ENCODE results near the gene SLC6A12.
"Not testable (repeated sequence)": the region's sequence is repeated elsewhere in the genome, so short reads cannot be mapped to it uniquely, and the experiment has no call there.

Gene SLC6A12

DNA sequence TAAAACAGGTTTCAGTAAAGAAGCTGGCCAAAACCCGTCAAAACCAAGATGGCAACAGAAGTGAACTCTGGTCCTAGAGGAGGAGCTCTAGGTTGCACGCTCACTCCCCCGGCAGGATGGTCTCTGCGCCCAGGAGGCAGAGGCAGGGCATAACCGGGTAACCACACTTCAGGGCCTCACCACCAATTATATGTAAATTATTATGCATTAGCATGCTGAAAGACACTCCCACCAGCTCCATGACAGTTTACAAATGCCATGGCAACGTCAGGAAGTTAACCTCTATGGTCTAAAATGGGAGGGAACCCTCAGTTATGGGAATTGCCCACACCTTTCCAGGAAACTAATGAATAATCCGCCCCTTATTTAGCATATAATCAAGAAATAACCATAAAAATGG lies 20.1 kb upstream of the SLC6A12 start:
- DNase-seq, result no peak

DNA sequence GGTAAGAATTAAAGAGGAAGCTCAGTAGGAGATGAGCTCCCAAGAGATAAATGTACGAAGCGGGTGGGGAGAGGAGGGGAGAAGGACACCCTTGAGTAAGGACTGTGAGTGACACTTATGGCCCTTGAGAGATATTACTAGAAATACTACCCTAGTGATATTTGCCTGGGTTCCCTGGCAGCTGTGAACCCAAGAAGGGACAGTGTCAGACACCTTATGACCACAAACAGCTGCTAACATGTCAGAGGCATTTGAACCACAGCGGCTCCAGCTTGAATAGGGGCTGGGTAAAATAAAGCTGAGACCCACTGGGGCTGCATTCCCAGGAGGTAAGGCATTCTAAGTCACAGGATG lies 19.6 kb upstream of the SLC6A12 start:
- no peak for DNase-seq

DNA sequence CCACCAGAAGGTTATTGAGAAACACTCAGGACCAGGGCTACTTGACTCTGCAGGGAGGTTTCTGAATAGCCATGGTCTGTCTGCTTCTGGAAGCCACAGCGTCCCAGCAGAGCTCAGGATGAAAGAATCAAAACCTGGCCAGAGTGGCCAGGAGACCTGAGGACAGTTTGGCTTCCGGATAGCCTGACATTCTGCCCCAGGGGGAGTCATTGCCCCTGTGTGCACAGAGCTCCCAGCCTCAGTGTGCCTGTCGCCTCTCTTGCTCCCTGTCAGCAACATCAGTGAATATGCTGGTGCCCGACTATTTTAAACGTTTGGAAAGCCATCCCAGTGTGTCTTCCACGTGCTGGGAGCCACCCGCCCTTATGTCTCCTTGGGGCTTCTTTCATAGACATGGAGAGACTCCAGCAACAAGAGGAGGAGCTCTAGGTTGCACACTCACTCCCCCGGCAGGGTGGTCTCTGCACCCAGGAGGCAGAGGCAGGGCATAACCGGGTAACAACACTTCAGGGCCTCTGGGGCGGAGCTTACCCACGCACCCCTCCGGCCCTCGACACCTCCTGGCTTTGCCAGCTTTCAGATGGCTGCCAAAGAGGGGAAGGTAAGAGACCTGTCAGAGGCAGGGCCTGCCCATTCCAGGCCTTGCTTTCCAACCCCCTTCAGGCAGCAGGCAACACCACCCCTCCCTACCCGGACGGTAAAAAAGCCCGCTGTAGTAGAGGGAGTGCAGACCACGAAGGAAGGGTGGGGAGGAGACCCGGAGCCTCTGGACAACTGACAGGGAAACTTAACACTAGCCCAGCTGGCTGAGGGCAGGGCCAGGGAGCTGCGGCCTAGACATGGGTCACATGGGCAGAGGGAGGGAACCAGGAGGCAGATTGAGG lies 19.0 kb upstream of the SLC6A12 start:
- DNase-seq, result no peak

DNA sequence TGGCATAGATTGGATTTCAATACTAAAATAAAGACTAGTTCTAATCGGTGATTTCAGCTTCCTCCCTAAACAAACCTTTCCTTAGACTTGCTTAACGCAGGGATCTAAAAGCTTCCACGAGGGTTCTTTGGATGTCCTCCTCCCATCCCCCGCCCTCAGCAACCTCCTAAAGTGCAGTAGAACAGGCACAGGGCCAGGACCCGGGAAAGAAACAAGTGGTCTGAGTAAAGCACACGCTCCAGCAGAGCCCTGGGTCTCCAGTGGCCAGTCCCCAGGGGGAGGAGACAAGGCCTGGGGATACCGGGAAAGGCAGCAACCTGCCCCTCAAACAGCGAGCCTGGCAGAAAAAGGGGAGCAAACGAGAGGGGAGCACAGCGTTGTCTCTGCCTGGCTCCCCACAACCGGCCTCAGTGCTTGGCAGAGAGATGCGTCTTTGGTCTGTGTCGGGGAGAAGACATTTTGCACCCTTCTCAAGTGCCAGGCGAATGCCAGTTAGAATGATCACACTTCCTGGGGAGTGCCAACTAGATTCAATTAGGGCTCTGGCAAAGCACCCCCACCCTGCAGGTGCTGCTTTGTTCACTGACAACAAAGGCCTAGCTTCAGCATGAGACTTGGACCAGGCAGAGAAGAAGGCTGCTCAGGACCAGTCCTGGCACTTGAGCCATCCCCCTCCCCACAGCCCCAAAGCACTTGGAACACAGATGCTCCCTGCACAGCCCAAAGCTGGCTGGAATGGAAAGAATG lies 17.1 kb upstream of the SLC6A12 start:
- no peak for DNase-seq

DNA sequence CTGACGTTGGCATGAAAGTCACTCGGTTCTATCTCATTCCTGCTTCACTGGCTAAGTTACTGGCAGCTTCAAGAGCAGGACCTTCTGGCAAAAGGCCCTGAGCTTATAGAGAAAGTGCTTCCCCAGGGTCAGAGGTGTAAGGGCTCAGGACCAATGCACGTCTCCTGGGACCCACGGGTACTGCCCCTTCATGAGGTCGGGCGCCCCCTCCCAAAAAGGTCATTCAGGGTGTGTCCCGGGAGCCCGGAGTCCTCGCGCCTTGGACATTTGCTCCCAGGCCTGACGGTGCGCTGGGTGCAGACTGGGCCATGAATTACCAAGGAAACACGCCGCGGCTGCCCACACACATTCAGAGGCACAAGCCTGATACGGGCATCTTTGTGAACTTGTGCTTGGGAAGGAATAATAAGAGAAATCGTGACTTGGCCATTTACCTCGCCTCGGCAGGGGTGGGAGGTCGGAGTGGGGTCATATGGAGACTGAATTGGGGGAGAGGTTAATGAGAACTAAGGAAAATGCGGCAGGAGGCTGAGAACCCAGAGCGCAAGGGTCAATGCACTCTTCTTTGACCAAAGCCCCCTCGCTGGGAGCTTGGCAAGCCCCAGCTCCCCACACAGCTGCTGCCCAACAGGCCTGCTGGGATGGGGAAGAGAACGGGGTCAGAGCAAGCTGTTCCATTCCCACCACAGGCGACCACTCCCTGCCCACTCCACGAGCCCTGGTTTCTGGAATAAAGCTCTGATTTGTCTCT lies 15.7 kb upstream of the SLC6A12 start:
- DNase-seq, result no peak

DNA sequence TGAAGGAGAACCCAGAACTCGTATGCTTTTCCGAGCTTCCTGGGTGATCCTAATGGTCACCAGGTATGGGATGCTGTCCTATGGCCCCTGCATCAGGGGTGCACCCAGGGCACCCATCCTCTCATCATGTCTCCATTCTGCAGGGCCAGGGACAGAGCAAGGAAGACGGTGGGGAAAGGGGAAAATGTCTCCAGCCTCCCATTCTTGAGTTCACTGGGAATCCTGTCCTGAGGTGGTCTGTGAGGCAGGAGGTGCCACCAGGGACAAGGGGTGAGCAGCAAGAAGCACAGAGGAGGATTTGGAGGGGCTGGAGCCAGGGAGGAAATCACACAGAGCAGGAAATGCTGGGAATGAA lies 14.9 kb upstream of the SLC6A12 start:
- DNase-seq, result no peak

DNA sequence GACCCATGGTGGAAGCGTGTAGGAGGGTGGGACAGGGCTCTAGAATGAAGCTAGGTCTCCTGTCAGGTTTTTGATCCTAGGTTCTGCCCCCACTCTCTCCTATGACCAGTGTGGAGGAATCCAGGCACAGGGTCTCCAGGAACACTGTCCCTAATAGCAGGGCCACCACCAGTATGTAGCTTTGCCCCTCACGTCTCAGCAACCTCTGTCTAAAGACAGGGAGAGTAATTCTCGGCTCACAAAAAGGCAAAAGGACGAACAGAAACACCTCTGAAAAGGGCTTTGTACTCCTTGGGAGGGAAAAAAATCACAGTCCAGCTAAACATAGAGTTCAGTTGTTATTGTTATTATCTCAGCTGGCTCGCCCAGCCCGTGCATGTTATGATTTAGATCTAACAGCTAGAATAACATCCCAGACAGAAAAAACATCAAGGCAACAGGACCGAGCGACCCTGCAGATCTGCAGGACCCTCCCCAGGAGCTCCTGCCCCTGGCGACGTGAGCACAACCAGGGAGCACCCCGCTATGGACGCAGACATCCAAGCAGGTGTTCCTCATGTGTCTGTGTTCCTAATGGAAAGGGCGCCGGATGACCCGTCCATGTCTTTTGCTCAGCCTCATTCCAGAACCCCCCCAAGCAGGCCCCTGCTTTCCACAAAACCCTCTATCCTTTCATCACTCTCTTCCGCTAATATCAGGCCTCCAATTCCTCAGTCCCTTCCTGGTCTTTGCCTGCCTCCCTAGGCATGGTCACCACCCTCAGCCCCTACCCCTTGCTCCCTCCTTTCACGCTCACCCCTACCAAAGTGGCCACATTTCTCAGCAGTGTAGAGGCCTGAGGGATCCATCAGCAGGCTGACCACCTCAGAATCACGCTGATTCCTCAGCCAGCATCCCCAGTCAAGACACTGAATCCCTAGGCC lies 14.2 kb upstream of the SLC6A12 start:
- DNase-seq, result no peak

DNA sequence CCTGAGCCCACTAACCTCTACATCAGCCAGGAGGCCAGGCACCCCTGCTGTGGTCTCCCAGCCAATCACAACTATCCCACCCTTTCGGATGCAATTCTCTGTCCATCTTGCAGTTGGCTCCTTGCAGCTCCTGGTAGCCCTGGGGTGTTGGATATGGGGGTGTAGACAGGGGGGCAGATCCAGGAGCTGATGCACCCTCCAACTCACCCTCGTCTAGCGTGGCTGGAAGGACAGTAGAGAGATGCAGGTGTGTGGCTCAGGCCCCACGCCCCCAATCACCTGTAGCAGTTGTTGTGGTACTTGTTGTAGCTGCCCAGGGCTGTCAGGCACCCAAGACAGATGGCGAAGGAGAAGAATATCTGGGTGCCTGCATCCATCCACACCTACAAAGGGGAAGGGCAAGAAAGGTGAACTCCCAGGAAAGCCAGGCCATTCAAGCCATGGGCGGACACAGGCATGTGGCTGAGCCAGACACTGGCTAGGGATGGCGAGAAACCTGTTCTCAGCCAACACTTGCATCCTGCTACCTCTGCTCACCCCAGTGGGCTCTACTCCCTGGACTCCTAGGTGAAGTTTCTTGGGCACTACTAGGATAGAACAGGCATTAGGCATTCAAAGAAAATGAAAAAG lies 13.4 kb upstream of the SLC6A12 start:
- DNase-seq, result no peak

DNA sequence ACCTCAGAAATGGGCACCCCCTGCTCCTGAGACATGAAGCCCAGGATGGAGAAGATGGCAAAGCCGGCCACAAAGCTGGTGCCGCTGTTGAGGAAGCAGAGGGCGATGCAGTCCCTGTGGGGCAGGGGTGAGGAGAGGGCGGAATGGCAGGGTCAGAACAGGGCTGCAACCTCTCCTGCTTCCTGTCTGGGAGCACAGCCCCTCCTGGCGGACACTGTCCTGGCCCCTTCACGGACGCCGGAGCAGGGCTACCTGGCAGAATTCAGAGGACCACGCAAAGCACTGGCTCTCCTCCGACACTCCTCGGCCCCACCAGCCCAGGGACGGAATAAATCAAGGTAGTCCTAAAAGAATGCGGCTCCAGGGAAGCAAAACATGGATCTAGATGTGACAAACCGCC lies 12.4 kb upstream of the SLC6A12 start:
- no peak for DNase-seq

DNA sequence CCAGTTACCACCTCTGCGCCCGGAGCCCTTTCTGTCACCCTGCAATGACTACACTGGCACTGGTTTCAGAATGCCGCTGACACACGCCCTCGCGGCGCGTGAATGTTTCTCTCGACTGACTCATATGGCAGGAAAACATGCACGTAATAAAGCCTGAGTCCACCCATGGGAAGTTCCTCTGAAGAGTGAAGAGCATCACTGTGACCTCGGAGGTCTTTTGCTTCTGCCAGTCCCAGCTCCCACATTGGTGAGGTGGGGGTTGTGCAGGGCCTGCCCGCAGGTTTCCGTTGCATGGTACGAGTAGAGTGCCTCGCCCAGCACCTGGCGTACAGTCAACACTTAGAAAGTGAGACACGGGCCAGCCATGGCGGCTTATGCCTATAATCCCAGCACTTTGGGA lies 11.1 kb upstream of the SLC6A12 start:
- DNase-seq, result no peak

DNA sequence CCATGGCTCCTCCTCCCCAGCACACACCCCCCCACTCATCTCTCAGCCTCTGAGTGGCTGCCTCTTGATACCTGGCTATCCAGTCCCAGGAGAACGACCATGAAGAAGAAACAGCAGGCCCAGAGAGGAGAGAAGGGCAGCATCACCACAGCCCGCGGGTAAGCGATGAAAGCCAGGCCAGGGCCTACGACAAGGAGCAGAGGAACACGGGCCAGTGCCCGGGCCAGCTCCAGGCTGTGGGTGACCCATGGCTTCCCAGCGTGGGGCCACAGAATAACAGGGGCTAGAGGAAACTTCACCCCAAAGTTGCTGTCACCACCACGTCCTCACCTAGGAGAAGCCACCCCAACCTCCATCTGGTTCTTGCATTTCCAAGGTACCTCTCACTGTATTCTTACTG lies 10.4 kb upstream of the SLC6A12 start:
- no peak for DNase-seq

DNA sequence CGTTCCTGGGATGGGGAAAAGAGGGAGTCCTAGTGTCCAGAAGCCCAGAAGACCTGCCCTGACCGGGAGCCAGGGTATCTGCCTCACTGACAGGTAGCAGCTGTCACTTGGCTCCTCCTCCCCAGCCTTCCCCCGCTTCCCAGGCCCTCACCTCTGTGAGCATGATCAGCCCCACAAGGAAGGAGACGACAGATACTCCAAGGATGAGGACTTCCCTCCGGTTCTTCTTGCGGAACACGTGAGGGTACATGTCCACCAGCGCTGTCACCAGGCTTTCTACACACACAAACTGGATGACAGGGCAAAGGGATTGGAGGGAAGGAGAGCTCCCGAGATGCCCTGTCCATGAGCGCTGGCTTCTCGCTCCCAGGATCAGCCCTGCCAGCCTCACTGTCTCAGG lies 9.9 kb upstream of the SLC6A12 start:
- no peak for DNase-seq

DNA sequence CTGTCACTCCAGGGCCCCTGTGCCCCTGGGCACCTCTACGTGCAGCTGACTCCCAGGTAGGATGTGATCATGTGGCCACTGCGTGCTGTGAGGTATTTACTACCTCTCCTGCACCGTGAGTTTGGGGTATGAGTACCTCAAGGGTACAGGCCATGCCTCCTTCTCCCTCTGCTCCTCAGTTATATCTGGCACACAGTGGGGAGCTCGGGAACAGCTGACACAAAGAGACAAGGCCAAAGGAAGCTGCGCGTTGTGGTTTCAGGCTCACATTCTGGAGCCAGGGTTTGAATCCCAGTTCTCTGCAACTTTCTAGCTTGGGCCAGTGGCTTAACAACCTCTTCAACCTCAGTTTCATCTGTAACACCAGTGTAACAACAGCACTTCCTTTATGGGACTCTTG lies 7.8 kb upstream of the SLC6A12 start:
- no peak for DNase-seq

DNA sequence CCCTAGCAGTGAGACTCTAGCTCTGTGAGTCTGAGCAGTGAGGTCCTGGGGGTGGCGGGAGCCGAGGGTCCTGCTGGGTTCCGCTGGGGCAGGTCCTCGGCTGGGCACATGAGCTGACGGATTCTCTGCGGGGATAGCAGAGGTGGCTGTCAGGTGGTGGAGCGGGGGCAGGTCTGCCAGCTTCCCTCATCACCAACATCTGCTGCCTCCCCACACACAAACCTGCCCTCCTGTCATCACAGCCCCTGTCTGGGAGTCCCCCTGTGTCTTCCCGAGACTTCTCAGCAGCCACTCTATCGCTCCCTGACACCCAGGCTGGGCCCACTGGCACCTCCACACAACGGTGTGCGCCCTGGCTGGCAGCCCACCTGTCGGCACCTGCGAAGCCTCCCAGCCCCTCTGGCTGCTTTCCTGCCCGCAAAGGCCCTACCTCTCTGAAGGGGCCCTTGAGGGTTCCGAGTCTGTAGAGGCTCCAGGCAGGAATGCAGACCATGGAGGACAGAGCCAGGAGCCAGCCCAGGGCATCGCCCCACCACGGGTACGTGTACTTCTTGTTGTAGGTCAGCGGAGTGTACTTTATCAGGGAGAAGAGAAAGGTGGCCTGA lies 7.1 kb upstream of the SLC6A12 start:
- no peak for DNase-seq

DNA sequence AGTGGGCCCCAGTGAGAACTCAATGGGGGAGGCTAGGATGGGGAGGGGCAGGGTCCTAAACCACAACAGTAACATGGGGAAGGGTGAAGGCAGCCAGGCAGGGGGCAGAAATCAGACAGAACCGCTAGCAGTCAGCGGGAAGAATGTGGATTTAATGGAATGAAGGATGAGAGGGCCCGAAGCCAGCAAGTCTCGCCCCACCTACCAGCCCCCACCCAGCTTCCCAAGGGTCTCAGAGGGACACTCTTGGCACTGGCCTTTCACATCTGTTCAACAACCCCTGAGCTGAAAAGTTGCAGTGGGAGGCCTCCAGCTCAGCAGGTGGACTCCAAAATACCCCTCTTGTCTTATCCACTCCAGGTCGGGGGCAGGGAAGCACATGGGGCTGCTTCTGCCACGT lies 6.5 kb upstream of the SLC6A12 start:
- DNase-seq, result no peak

DNA sequence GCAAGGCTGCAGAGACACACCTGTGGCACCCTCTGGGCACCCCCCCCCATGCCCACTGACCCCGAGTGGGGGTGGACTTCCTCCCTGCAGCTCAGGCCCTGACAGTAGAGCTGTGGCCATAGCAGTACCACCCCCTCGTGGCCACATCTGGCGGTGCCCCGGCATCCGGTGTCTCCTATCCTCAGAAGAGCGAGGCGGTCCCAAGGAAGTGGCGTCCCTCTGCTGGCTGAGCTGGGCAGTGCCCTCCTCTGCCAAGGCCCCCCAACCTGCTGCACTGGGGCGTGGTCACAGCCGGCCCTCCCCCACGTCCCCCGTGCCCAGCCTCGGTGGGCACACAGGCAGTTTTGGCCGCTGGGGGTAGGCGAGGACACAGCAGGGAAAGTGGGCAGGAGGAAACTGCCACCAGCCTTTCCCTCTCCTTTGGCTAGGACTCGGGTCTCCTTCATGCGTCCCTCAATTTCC lies 6.0 kb upstream of the SLC6A12 start:
- no peak for DNase-seq

DNA sequence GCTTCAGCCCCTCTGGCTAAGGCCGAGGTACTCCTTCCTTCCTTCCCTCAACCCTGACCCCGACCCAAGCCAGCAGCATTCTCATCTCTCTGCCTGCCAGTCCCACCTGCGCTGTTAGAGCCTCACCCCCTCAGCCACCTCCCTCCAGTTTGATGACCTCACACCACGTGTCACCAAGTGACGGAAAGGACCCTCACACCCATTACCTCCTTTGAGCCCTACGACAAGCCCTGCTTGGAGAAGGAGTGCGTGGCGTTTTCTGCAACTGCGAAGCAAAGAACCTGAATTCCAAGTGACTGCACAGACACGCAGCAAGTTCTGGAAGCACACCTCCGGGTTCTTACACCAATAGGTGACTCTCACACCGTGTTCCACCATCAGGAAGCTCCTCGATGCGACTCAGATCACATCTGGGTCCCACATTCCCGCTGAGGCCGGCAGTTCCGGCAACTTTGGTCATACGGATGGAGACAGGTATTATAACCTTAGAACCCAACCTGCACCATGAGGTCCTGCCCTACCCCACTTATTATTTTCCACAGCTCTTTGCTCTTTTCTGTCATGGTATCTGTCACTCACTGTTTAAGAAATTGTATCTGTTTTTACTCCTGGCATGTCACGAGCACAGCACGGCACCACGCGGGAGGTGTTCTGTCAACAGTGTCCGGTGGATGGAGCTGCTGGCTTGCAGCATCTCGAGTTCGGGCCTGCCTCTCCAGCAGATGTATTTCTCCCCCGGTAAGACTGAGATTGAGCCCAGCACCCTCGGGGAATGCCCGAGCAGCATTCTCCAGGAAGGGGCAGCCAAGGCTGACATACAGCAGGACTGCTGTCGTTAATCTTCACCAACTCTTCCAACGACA lies 5.0 kb upstream of the SLC6A12 start:
- no peak for DNase-seq

DNA sequence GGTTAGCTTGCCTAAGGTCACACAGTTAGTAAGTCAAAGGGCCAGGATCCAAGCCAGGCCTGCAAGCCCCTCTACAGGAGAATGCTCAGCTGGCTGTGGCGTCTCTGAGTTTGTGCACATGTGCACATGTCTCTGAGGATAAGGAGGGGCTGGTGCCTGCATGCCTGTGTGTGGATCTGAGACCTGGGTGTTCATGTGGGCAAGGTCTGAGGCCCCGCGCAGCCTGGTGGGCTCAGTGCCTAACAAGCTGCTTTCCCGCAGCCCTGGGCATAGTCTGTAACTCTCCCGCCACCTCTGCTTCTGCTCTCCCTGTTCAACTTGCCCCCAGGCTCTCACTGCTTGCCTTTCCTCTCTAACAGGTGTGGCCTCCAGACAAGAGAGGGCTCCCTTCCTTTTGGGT lies 4.3 kb upstream of the SLC6A12 start:
- DNase-seq, result no peak

DNA sequence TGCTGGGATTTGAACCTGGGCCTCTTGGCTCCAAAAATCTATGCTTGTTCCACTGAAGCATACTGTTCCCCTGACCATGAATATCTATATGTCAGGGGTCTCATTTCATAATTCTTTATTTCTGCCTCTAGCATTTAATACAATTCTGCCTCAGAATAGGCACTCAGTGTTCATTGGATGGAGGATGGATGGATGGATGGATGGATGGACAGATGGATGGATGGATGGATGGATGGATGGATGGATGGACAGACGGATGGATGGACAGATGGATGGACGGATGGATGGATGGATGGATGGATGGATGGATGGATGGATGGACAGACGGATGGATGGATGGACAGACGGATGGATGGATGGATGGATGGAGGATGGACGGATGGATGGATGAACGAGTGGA lies 3.1 kb upstream of the SLC6A12 start:
- DNase-seq, result not testable (repeated sequence)

DNA sequence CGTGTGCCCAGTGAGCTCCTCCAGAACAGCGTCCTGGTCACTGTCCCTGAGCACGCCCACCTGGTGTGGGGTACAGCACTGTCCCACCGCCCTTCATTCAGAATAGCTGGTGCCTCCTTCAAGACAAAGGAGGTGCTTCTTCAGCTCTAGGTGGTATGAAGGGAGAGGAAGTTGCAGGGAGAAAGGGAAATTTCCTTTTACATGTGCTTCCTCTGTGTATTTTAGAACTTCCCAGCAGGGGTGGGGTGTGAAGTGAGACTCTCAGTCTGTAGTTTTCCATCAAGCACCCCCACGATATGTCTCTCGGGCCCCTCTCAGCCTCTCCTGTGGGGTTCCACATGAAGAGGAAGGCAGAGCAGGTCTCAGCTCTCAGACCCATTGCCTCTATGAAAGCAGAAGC lies 1.2 kb upstream of the SLC6A12 start:
- no peak for DNase-seq

DNA sequence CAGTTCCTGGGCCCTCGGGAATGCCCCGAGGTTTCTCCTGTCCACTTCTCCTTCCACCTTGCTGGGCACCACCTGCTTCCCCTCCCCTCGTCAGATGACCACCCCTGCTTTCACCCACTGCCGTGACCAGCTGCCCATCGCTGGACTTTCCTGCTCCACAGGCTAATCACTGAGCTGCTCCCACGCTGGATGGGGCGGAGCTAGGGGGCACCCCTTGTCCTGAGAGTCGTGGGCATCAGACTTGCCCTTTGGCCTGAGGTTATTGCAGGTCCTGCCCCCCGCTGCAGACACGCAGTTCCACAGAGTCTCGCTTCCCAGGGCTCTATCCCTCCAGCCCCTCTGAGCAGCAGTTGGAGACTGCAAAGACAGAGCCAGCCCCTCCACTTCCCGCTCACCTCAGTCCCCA lies 427 bp downstream of the SLC6A12 start:
- no peak for DNase-seq
